ENCODE measurements around the gene HIBADH. TPM values are rescaled to one million over a fixed set of nuclear protein-coding genes. Genes with fewer than 3 reads are reported as not detected.

Gene HIBADH
- total and polyA plus RNA-seq, 2 donors (not counting 3 experiments of a cell fraction or from before 2014, with no cell fraction given), result 22.6 to 30.5 TPM

GRCh38 chr7:27642271-27642670 lies 20.4 kb downstream of the HIBADH start:
- no peaks in the 10 kb centered on the region for H3K9me3 ChIP-seq (replicated peaks; ENCODE audit: control insufficient read depth, insufficient read depth, low read length)
- ChIA-PET POLR2A (interaction anchor here (2.0 kb wide), 1 partner anchor 36 kb away, joined by 6 read pairs; no protein-coding TSS in a partner anchor), CTCF (interaction anchor here (1.0 to 1.9 kb wide), 7 partner anchors 10 to 452 kb away, joined by 3 to 20 read pairs (median 5); no protein-coding TSS in a partner anchor)
- no peaks in the 10 kb centered on the region for H3K9me1 ChIP-seq (replicated peaks; ENCODE audit: control insufficient read depth, extremely low read depth, insufficient read depth, low read length)
- H3K9ac ChIP-seq (replicated peaks; ENCODE audit: extremely low read depth, insufficient read depth, low read length), result no peak overlapping the region
- H3K4me1 ChIP-seq (ENCODE audit: control insufficient read depth, extremely low read depth, insufficient read depth, low read length), result peaks cover 18% of the 10 kb centered on the region
- peak overlapping the region; percentile 85 for H3K27ac ChIP-seq (ENCODE audit: insufficient read depth, low read depth, low read length)
- H3K36me3 ChIP-seq (ENCODE audit: control insufficient read depth in 2 of 2, extremely low read depth in 1 of 2, insufficient read depth in 2 of 2, low read length in 2 of 2), result no peaks in the 10 kb centered on the region
- intact Hi-C loops (cut with micrococcal nuclease), result no loop called here
- no TSS peak for BruUV-seq (replicated peaks)
- no peak overlapping the region for H3K4me3 ChIP-seq (replicated peaks in 1 of 3; ENCODE audit: insufficient read depth in 1 of 3, low read depth in 1 of 3, low read length in 3 of 3)
- TF ChIP-seq FOS (IDR thresholded peaks at IDR 0.05; ENCODE audit: borderline replicate concordance, insufficient read depth, low read length), result no peak
- TF ChIP-seq POLR2AphosphoS5 (IDR thresholded peaks at IDR 0.05; ENCODE audit: insufficient read depth, low read depth, low read length), result no peak
- no peak for TF ChIP-seq POLR2A (IDR thresholded peaks at IDR 0.05; ENCODE audit: low read depth, low read length)
- TF ChIP-seq MAX (IDR thresholded peaks at IDR 0.05; ENCODE audit: insufficient read depth, insufficient read length), result no peak
- TF ChIP-seq, protein P1, sequence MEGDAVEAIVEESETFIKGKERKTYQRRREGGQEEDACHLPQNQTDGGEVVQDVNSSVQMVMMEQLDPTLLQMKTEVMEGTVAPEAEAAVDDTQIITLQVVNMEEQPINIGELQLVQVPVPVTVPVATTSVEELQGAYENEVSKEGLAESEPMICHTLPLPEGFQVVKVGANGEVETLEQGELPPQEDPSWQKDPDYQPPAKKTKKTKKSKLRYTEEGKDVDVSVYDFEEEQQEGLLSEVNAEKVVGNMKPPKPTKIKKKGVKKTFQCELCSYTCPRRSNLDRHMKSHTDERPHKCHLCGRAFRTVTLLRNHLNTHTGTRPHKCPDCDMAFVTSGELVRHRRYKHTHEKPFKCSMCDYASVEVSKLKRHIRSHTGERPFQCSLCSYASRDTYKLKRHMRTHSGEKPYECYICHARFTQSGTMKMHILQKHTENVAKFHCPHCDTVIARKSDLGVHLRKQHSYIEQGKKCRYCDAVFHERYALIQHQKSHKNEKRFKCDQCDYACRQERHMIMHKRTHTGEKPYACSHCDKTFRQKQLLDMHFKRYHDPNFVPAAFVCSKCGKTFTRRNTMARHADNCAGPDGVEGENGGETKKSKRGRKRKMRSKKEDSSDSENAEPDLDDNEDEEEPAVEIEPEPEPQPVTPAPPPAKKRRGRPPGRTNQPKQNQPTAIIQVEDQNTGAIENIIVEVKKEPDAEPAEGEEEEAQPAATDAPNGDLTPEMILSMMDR (IDR thresholded peaks at IDR 0.05; ENCODE audit: extremely low read depth in 1 of 2, insufficient read depth in 1 of 2, low read depth in 1 of 2, low read length in 2 of 2), result no peak
- no peak for TF ChIP-seq JUN (IDR thresholded peaks at IDR 0.05; ENCODE audit: borderline replicate concordance, insufficient read depth, insufficient read length, low read depth)
- TF ChIP-seq GATA2 (IDR thresholded peaks at IDR 0.05; ENCODE audit: insufficient read depth, insufficient read length, low read depth, low read length), result no peak
- no peak for TF ChIP-seq EZH2 (IDR thresholded peaks at IDR 0.05; ENCODE audit: borderline replicate concordance, low read depth, low read length, severe bottlenecking)
- no peak for TF ChIP-seq MYC (IDR thresholded peaks at IDR 0.05; ENCODE audit: low read depth, low read length)
- no peak for FAIRE-seq
- H4K20me1 ChIP-seq (replicated peaks; ENCODE audit: control insufficient read depth, extremely low read depth, insufficient read depth, low read length), result no peaks in the 10 kb centered on the region
- no peaks in the 10 kb centered on the region for H3K27me3 ChIP-seq (ENCODE audit: control insufficient read depth in 2 of 2, insufficient read depth in 2 of 2, low read length in 2 of 2)
- H3K79me2 ChIP-seq (ENCODE audit: control insufficient read depth, insufficient read depth, low read length), result no peaks in the 10 kb centered on the region
- H2AFZ ChIP-seq (ENCODE audit: low read depth, low read length), result no peak overlapping the region
- dilution Hi-C loops (cut with MboI; ENCODE audit: extremely low pct_ligation_motif_present, low sequenced_read_pairs), result no loop called here
- peak overlapping the region; percentile 86 for H3K4me2 ChIP-seq (ENCODE audit: insufficient read depth, low read length)
- DNase-seq (ENCODE audit: low read depth, low spot score), result no peak

Data from endothelial cell of umbilical vein (primary cell).